ENCODE data around the gene VWC2L.

The VWC2L gene

GRCh38 chr2:214469728-214470127, 58.9 kb downstream of the VWC2L start:
- no peak for DNase-seq (ENCODE audit: low read depth)

- DNase-seq (ENCODE audit: low read depth), result no peak
Observed at GRCh38 chr2:214471382-214471781, 60.5 kb downstream of the VWC2L start.

GRCh38 chr2:214471990-214472389, 61.1 kb downstream of the VWC2L start:
- DNase-seq (ENCODE audit: low read depth), result no peak

- no peak for DNase-seq (ENCODE audit: low read depth)
Observed at GRCh38 chr2:214477305-214477704, 66.5 kb downstream of the VWC2L start.

- no peak for DNase-seq (ENCODE audit: low read depth)
Observed at GRCh38 chr2:214481204-214481603, 70.3 kb downstream of the VWC2L start.

GRCh38 chr2:214482728-214483127, 71.9 kb downstream of the VWC2L start:
- no peak for DNase-seq (ENCODE audit: low read depth)

- no peak for DNase-seq (ENCODE audit: low read depth)
Observed at GRCh38 chr2:214484239-214484638, 73.4 kb downstream of the VWC2L start.

GRCh38 chr2:214484701-214485100, 73.8 kb downstream of the VWC2L start:
- no peak for DNase-seq (ENCODE audit: low read depth)

- no peak for DNase-seq (ENCODE audit: low read depth)
Observed at GRCh38 chr2:214489181-214489580, 78.3 kb downstream of the VWC2L start.

GRCh38 chr2:214489702-214490101, 78.8 kb downstream of the VWC2L start:
- no peak for DNase-seq (ENCODE audit: low read depth)

GRCh38 chr2:214492152-214492551, 81.3 kb downstream of the VWC2L start:
- no peak for DNase-seq (ENCODE audit: low read depth)

GRCh38 chr2:214492608-214493007, 81.8 kb downstream of the VWC2L start:
- DNase-seq (ENCODE audit: low read depth), result no peak

GRCh38 chr2:214497489-214497888, 86.6 kb downstream of the VWC2L start:
- DNase-seq (ENCODE audit: low read depth), result no peak

- no peak for DNase-seq (ENCODE audit: low read depth)
Observed at GRCh38 chr2:214503568-214503967, 92.7 kb downstream of the VWC2L start.

- no peak for DNase-seq (ENCODE audit: low read depth)
Observed at GRCh38 chr2:214504599-214505376, 93.9 kb downstream of the VWC2L start.

GRCh38 chr2:214507032-214507431, 96.2 kb downstream of the VWC2L start:
- no peak for DNase-seq (ENCODE audit: low read depth)

- DNase-seq (ENCODE audit: low read depth), result no peak
Observed at GRCh38 chr2:214514704-214515103, 103.8 kb downstream of the VWC2L start.

GRCh38 chr2:214515111-214515510, 104.3 kb downstream of the VWC2L start:
- no peak for DNase-seq (ENCODE audit: low read depth)

- no peak for DNase-seq (ENCODE audit: low read depth)
Observed at GRCh38 chr2:214519258-214519818, 108.5 kb downstream of the VWC2L start.

GRCh38 chr2:214529021-214529420, 118.2 kb downstream of the VWC2L start:
- DNase-seq (ENCODE audit: low read depth), result no peak

GRCh38 chr2:214529514-214529913, 118.7 kb downstream of the VWC2L start:
- DNase-seq (ENCODE audit: low read depth), result no peak

- no peak for DNase-seq (ENCODE audit: low read depth)
Observed at GRCh38 chr2:214533541-214533940, 122.7 kb downstream of the VWC2L start.

- no peak for DNase-seq (ENCODE audit: low read depth)
Observed at GRCh38 chr2:214536625-214537024, 125.8 kb downstream of the VWC2L start.

- DNase-seq (ENCODE audit: low read depth), result no peak
Observed at GRCh38 chr2:214537929-214538328, 127.1 kb downstream of the VWC2L start.
